ENCODE measurements around the gene NINL.

The NINL gene

GRCh38 chr20:25579081-25579770 lies 6.1 kb downstream of the NINL start:
- Histone ChIP-seq H3K4me1 (ENCODE audit: insufficient read depth, poor library complexity, severe bottlenecking) (no peaks in the 10 kb centered on the region), H3K36me3 (ENCODE audit: low read depth) (peaks cover 14% of the 10 kb centered on the region), H3K27me3 (ENCODE audit: insufficient read depth, poor library complexity, severe bottlenecking) (no peaks in the 10 kb centered on the region), H3K4me3 (ENCODE audit: severe bottlenecking) (no peak overlapping the region), H3K9me3 (ENCODE audit: severe bottlenecking) (no peaks in the 10 kb centered on the region), H3K27ac (ENCODE audit: poor library complexity, severe bottlenecking) (no peak overlapping the region)
- ATAC-seq (ENCODE audit: low read depth) = no peak
- no peak for TF ChIP-seq CTCF (IDR thresholded peaks at IDR 0.05; ENCODE audit: poor library complexity, severe bottlenecking)
- no peak for DNase-seq (ENCODE audit: low spot score)

GRCh38 chr20:25576783-25577530 lies 8.4 kb downstream of the NINL start:
- Histone ChIP-seq H3K4me1 (ENCODE audit: insufficient read depth, poor library complexity, severe bottlenecking) (no peaks in the 10 kb centered on the region), H3K9me3 (ENCODE audit: severe bottlenecking) (no peaks in the 10 kb centered on the region), H3K36me3 (ENCODE audit: low read depth) (peaks cover 14% of the 10 kb centered on the region), H3K4me3 (ENCODE audit: severe bottlenecking) (no peak overlapping the region), H3K27ac (ENCODE audit: poor library complexity, severe bottlenecking) (no peak overlapping the region), H3K27me3 (ENCODE audit: insufficient read depth, poor library complexity, severe bottlenecking) (no peaks in the 10 kb centered on the region)
- DNase-seq (ENCODE audit: low spot score) (no peak), ATAC-seq (ENCODE audit: low read depth) (no peak)
- TF ChIP-seq CTCF (IDR thresholded peaks at IDR 0.05; ENCODE audit: poor library complexity, severe bottlenecking) = no peak

GRCh38 chr20:25574411-25574810 lies 10.9 kb downstream of the NINL start:
- peak; percentile 7 for TF ChIP-seq CTCF (IDR thresholded peaks at IDR 0.05; ENCODE audit: poor library complexity, severe bottlenecking)
- Histone ChIP-seq H3K4me1 (ENCODE audit: insufficient read depth, poor library complexity, severe bottlenecking) (no peaks in the 10 kb centered on the region), H3K27me3 (ENCODE audit: insufficient read depth, poor library complexity, severe bottlenecking) (no peaks in the 10 kb centered on the region), H3K36me3 (ENCODE audit: low read depth) (no peaks in the 10 kb centered on the region), H3K4me3 (ENCODE audit: severe bottlenecking) (no peak overlapping the region), H3K27ac (ENCODE audit: poor library complexity, severe bottlenecking) (no peak overlapping the region), H3K9me3 (ENCODE audit: severe bottlenecking) (no peaks in the 10 kb centered on the region)
- ATAC-seq (ENCODE audit: low read depth) = no peak
- no peak for DNase-seq (ENCODE audit: low spot score)

GRCh38 chr20:25573288-25574251 lies 11.8 kb downstream of the NINL start:
- DNase-seq (ENCODE audit: low spot score) (no peak), ATAC-seq (ENCODE audit: low read depth) (no peak)
- H3K27ac ChIP-seq (ENCODE audit: poor library complexity, severe bottlenecking) = no peak overlapping the region

More at GRCh38 chr20:25573288-25574251, 11.8 kb downstream of the NINL start:
- Histone ChIP-seq H3K9me3 (ENCODE audit: severe bottlenecking) (no peaks in the 10 kb centered on the region), H3K4me1 (ENCODE audit: insufficient read depth, poor library complexity, severe bottlenecking) (no peaks in the 10 kb centered on the region), H3K27me3 (ENCODE audit: insufficient read depth, poor library complexity, severe bottlenecking) (no peaks in the 10 kb centered on the region), H3K4me3 (ENCODE audit: severe bottlenecking) (no peak overlapping the region), H3K36me3 (ENCODE audit: low read depth) (no peaks in the 10 kb centered on the region)
- no peak for TF ChIP-seq CTCF (IDR thresholded peaks at IDR 0.05; ENCODE audit: poor library complexity, severe bottlenecking)

All from RWPE2 (cell line).